ENCODE data around the gene TWNK. TPM values are rescaled to one million over a fixed set of nuclear protein-coding genes. Genes with fewer than 3 reads are reported as not detected.

The TWNK gene
- total and polyA plus RNA-seq, 11 donors = 4.7 to 9.5 (median 5.8) TPM

- no peaks in the 10 kb centered on the region for H3K9me3 ChIP-seq
- DNase-seq (no peak), ATAC-seq (no peak)
- TF ChIP-seq POLR2A (IDR thresholded peaks at IDR 0.05) (no peak), CTCF (IDR thresholded peaks at IDR 0.05) (no peak)
- no peak overlapping the region for H3K4me3 ChIP-seq
- H3K27me3 ChIP-seq = no peaks in the 10 kb centered on the region
- no peaks in the 10 kb centered on the region for H3K36me3 ChIP-seq
- H3K27ac ChIP-seq = no peak overlapping the region
- intact Hi-C loops (cut with DNase I) = loop anchor here in 1 of 10 donors (5.0 kb wide), 1 partner anchor 41 kb away; the partner anchor contains the start of genes MRPL43 and TWNK
- peaks cover 0 to 36% (median 18%) of the 10 kb centered on the region in 12 donors for H3K4me1 ChIP-seq
- 70 to 80% (median 73%) methylated on average over 7 of the region's 7 CpGs for WGBS, 4 donors
Observed at GRCh38 chr10:101028446-101029337, 41.3 kb downstream of the TWNK start.

- 63 to 75% (median 65%) methylated on average over 23 to 27 of the region's 27 CpGs for WGBS, 4 donors
- TF ChIP-seq POLR2A (IDR thresholded peaks at IDR 0.05) = no peak
Observed at GRCh38 chr10:101029520-101030295, 42.4 kb downstream of the TWNK start.

GRCh38 chr10:101030496-101031127, 43.3 kb downstream of the TWNK start:
- H3K27ac ChIP-seq = peak overlapping the region in 9 of 12 donors; percentile 87 to 98 (median 96)
- ATAC-seq (no peak), DNase-seq (no peak)
- H3K36me3 ChIP-seq = peaks cover 0 to 13% (median 12%) of the 10 kb centered on the region in 9 donors
- H3K27me3 ChIP-seq = no peaks in the 10 kb centered on the region
- peaks cover 0 to 39% (median 20%) of the 10 kb centered on the region in 12 donors for H3K4me1 ChIP-seq
- H3K9me3 ChIP-seq = no peaks in the 10 kb centered on the region
- WGBS, 4 donors = 14 to 32% (median 15%) methylated on average over 5 to 25 of the region's 25 CpGs
- H3K4me3 ChIP-seq = peak overlapping the region; percentile 57 to 94 (median 72)
- intact Hi-C loops (cut with DNase I) = loop anchor here in 3 of 10 donors (5.0 kb wide), 3 partner anchors 33 to 43 kb away; partner anchors contain the start of genes LZTS2 (in 1 of the 3), MRPL43 (in 1 of the 3) and TWNK (in 1 of the 3)
- TF ChIP-seq POLR2A (IDR thresholded peaks at IDR 0.05) (no peak), CTCF (IDR thresholded peaks at IDR 0.05) (no peak)

More at GRCh38 chr10:101029520-101030295, 42.4 kb downstream of the TWNK start:
- Histone ChIP-seq H3K27ac (no peak overlapping the region), H3K27me3 (no peaks in the 10 kb centered on the region), H3K4me3 (no peak overlapping the region), H3K36me3 (peaks cover 0 to 4% (median 3%) of the 10 kb centered on the region in 9 donors), H3K9me3 (no peaks in the 10 kb centered on the region), H3K4me1 (peaks cover 0 to 39% (median 20%) of the 10 kb centered on the region in 12 donors)
- no peak for ATAC-seq
- DNase-seq = no peak
- intact Hi-C loops (cut with DNase I) = loop anchor here in 4 of 10 donors (5.0 kb wide), 3 partner anchors 32 to 42 kb away; partner anchors contain the start of genes MRPL43 (in 2 of the 4), TWNK (in 2 of the 4) and LZTS2 (in 1 of the 4)

Measured in heart left ventricle (tissue), 16 donors.